PC-9 (cell line): ENCODE measurements around the gene SLC25A15.

Source experiments
- EZH2 ChIP-seq: fragments of 200-600 bp; sonication (generic); IDR thresholded peaks from 2 replicates; pipeline ENCODE4 v1.8.0; 2017; ENCODE audit warnings: antibody characterized with exemption, low read depth
- TF ChIP-seq, protein P1 (sequence below): fragments of 200-600 bp; sonication (generic); conservative IDR thresholded peaks from 2 replicates; pipeline ENCODE4 v1.6.1; 2017; ENCODE audit warnings: mixed run types, antibody characterized with exemption, mild to moderate bottlenecking, moderate library complexity

DNA sequence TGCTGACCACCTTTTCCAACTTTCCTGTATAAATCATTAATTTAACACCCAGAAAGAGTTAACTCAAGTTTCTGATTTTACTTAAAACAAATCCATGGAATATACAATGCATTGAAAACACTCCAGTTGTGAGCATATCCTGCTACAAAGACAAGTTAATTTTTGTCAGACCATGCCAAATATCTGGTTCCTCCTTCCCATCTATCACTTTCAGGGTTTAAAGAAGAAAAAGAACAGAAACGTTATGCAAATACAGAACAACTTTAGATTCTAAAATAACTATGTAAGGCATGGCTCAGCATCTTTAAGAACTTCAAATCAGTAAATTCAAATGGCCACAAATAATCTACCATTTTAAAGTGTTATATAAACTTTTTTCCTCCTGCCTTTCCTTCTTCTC, 33.4 kb upstream of the SLC25A15 start:
- TF ChIP-seq, protein P1, sequence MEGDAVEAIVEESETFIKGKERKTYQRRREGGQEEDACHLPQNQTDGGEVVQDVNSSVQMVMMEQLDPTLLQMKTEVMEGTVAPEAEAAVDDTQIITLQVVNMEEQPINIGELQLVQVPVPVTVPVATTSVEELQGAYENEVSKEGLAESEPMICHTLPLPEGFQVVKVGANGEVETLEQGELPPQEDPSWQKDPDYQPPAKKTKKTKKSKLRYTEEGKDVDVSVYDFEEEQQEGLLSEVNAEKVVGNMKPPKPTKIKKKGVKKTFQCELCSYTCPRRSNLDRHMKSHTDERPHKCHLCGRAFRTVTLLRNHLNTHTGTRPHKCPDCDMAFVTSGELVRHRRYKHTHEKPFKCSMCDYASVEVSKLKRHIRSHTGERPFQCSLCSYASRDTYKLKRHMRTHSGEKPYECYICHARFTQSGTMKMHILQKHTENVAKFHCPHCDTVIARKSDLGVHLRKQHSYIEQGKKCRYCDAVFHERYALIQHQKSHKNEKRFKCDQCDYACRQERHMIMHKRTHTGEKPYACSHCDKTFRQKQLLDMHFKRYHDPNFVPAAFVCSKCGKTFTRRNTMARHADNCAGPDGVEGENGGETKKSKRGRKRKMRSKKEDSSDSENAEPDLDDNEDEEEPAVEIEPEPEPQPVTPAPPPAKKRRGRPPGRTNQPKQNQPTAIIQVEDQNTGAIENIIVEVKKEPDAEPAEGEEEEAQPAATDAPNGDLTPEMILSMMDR, result no peak
- no peak for TF ChIP-seq EZH2
